Spleen (tissue), 7 donors: ENCODE data around the gene KCNQ5.

Source experiments
- POLR2A ChIP-seq, 3 donors: fragments of 450-650 bp; IDR thresholded peaks; one replicate each; pipeline ENCODE4 v1.5.1; 2017; ENCODE audit warnings: antibody characterized with exemption in 3 of 3, mild to moderate bottlenecking in 1 of 3
- POLR2AphosphoS5 ChIP-seq, 3 donors: sonication (generic); formaldehyde crosslinking; IDR thresholded peaks; one replicate each; pipeline ENCODE4 v1.5.1; 2017; ENCODE audit warnings: antibody characterized with exemption in 3 of 3
- TF ChIP-seq, protein P1 (sequence below), 11 experiments: fragments of 200-600 bp in 7 of 11; fragments of 450-650 bp in 4 of 11; sonication (generic) in 4 of 11; IDR thresholded peaks in 8 of 11; conservative IDR thresholded peaks in 3 of 11; 1 replicate in 7 of 11; 2 replicates in 4 of 11; pipeline versions ENCODE4 v1.4.0 to v1.8.0; 2016 to 2021; ENCODE audit warnings: antibody characterized with exemption in 11 of 11, inconsistent platforms in 4 of 11, mild to moderate bottlenecking in 1 of 11
- donor health status: DM: no; HTN: no; CAD: no; lungs with moderate emphysema.
- donor health status: DM: no; HTN: no; CAD: no.
- donor health status: DM: no; HTN: no; CAD: no.

DNA sequence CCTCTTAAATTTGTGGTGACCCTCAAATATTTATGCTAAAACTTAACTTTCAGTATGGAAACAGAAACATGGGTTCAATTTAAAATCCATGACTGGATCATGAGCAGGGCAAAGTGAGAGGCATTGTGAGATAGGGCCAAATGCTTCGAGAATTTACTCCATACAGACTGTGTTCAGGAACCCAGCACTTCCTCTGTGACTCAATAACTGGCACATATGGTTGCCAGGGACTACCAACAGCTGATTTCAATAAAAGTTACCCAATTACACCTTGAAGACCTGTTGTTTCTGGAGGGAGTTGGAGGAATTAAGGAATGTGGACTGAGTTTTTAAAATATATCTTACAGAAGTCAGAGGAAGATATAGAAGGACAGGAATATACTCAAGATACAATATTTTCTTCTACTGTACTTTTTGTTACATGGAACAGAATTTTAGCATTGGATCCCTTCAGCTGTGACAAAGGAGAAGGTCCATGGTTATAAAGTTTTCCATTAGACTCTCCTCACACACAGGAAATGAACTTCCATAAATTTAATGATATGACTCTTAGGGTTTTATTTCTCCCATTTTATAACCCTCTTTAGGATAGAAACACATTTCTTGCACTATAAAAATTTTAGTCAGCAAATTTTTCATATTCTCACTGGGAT is 344.9 kb downstream of the KCNQ5 start:
- TF ChIP-seq POLR2A (IDR thresholded peaks at IDR 0.05) = no peak
- TF ChIP-seq, protein P1, sequence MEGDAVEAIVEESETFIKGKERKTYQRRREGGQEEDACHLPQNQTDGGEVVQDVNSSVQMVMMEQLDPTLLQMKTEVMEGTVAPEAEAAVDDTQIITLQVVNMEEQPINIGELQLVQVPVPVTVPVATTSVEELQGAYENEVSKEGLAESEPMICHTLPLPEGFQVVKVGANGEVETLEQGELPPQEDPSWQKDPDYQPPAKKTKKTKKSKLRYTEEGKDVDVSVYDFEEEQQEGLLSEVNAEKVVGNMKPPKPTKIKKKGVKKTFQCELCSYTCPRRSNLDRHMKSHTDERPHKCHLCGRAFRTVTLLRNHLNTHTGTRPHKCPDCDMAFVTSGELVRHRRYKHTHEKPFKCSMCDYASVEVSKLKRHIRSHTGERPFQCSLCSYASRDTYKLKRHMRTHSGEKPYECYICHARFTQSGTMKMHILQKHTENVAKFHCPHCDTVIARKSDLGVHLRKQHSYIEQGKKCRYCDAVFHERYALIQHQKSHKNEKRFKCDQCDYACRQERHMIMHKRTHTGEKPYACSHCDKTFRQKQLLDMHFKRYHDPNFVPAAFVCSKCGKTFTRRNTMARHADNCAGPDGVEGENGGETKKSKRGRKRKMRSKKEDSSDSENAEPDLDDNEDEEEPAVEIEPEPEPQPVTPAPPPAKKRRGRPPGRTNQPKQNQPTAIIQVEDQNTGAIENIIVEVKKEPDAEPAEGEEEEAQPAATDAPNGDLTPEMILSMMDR (IDR thresholded peaks at IDR 0.05 in 8 of 11, conservative IDR thresholded peaks at IDR 0.05 in 3 of 11) = no peak
- TF ChIP-seq POLR2AphosphoS5 (IDR thresholded peaks at IDR 0.05) = no peak
